HG03520 (cell line): Measurements from ENCODE around the gene NMT1.
A peak's percentile ranks its signal among the peaks of the same experiment; 100 is the strongest.

Experiments
- ATAC-seq: cut with Tn5 transposase; IDR thresholded peaks from one replicate; pipeline ENCODE4 v1.9.1; 2021; ENCODE audit warnings: mild to moderate bottlenecking, moderate library complexity; ENCODE audit not compliant: unreplicated experiment

NMT1 gene

GRCh38 chr17:45132572-45133463, 71.7 kb downstream of the NMT1 start:
- ATAC-seq, result no peak

GRCh38 chr17:45135192-45135977, 74.3 kb downstream of the NMT1 start, which contains the start of gene ACBD4:
Gene ACBD4, plus strand, starts transcription at chr17:45135687. Its CDS starts 458 bp downstream, at chr17:45136145.
- ATAC-seq, result peak; percentile 80

- ATAC-seq, result no peak
Observed at GRCh38 chr17:45135978-45136791, 75.1 kb downstream of the NMT1 start.

GRCh38 chr17:45136846-45137560, 75.9 kb downstream of the NMT1 start:
- ATAC-seq, result no peak

DNA sequence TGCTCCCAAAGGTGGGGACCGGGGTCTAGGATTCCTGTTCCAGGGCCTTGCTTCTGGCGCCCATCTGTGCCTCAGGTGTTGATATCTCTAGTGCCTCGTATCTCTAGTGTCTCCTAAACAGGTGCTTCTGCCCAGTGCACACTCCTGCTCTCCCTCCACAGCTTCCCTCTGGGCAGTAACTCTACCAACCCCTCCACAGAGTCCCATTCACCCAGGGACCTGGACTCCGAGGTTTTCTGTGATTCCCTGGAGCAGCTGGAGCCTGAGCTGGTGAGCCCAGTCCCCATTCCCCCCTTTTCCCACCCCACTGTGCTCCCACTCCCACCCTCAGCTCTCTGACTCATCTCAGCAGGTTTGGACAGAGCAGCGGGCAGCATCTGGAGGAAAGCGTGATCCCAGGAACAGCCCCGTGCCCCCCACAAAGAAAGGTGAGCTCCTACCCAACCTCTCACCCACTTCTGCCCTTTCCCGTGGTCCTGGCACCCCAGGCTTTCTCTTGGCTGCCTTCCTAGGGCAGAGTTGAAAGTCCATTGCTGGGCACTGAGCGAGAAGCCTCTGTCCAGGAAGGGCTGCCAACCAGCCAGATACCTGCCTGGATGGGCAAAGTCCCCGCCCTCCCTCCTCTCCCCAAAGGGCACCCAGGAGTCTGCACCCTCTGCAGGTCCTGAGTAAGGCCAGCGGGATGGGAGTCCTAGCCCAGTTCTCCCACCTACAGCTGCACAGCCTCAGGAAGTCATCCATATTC, 76.6 kb downstream of the NMT1 start:
- no peak for ATAC-seq

- ATAC-seq, result no peak
Observed at GRCh38 chr17:45138911-45139532, 77.9 kb downstream of the NMT1 start.

DNA sequence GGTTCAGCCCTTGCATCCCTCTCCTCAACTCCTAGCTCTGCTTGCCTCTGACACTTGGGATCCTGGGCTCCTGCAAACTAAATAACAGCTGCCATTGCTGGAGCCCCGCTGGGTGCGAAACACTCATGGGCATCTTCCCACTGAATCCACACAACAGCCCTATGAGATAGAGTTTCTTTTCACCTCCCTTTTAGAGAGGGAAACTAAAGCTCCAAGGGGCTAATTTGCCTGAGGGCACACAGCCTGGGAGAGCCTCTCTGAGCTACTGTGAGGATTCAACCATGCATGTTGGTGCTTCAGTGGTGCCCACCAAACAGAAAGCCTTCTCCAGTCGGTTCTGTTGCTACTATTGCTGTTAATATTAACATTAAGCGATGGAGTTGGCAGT, 78.4 kb downstream of the NMT1 start:
- ATAC-seq, result no peak

DNA sequence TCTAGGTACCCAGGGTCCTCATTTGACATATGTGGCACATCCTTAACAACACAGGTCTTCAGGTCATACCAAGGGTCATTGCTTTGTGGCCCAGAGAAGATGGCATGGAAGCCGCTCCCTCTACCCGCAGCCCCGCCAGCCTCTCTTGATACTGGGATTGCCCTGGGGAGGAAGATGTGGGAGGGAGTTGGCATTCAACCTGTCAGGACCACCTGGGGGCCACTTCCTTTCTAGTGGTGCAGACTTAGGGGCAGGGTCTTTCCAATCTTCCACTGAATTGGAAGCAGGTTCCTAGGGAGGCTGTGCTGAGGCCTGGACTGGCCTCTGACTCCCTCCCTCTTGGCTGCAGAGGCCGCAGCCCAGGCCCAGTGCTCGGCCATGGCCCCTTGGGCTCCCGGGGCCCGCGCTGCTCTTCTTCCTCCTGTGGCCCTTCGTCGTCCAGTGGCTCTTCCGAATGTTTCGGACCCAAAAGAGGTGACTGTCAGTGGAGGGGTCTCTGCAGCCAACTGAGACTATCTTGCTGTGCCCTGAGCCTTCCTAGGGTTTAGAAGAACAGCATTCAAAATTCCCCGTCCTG, 82.1 kb downstream of the NMT1 start:
- ATAC-seq, result no peak

GRCh38 chr17:45143767-45144198, 82.7 kb downstream of the NMT1 start:
- ATAC-seq, result no peak

DNA sequence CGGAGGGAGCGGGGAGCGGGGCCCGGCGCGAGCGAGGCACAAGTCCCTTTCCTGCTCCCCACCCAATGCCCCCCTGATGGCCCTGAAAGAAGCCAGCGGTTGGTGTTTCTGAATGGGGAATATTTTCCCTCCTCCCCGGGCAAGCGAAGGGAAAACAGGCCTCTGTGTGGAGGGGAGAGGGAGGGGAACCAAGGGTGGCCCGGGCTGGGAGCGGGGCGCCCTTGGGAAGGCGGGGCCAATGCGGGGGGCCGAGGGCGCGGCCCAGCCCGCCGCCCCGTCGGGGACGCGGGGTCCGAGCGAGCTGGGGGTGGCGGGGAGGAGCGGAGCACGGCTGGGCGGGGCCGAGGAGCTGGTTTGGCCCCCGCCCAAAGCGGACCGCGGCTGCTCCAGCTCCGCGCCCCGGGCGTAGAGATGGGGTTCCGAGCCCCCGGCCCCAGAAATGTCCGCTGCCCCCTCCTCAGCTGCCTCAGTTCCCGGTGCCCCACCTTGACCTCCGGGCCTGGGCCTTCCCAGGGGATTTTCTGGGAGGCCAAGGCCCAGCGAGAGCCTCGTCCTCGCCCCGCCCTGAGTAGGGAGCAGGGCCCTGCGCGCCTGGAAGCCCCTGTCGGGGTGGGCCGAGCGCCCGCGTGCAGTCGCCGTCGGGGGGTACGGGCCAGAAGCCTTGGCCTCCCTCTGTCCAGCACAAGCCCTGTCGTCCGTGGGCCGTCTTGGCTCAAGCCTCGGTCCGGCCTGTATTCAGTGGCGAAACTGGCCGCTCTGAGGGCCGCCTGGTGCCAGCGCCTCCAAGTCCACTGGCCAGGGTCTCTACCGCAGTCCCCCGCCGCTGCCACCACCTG, 83.3 kb downstream of the NMT1 start:
- no peak for ATAC-seq

- no peak for ATAC-seq
Observed at GRCh38 chr17:45145035-45145389, 83.9 kb downstream of the NMT1 start.

GRCh38 chr17:45146166-45146565, 85.0 kb downstream of the NMT1 start:
- ATAC-seq, result no peak

DNA sequence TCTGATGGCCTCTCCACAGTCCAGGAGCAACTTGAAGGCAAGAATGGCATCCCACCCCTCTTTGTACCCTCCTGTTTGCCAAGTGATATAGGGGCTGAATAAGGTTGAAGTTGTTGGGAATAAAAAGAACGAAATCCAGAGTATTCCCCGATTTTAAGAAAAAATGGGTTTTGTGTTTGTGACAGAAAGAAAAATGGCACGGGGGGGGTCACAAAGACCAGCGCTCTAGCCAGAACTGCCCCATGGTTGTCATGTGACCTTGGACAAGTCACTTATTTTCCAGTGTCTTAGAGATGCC, 85.4 kb downstream of the NMT1 start:
- no peak for ATAC-seq

DNA sequence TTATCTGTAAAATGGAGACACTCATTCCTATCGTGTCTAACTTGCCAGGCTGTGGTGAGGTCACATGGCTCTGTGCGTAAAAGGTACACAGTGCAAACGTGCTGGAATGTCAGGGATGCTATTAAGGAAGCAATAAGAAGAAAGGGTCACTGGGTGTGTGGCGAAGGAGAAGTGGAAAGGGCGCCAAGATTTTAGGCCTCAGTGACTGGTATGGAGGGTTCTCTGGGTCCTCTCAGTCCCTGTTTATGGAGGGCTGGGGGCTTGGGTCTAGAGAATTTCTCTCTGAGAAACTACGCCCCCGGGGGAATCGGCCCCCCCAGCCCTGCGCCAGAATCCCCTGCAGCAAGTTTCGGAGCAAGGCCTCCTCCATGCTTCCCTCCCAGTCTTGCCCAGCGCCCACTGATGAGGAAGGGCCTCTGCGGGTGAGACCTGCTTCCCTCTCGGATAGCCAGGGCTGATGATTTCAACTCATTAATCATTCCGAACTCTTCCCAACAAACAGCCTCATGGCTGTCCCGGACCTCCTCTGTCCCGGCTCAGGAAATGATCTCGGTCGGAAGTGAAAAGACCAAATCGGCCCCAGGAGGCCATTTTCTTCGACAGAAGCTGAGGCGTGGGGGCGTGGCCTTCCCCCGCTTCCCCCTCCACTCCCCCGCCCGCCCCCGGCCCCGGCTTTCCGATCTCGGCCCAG, 85.9 kb downstream of the NMT1 start:
- no peak for ATAC-seq

GRCh38 chr17:45147581-45148182, 86.6 kb downstream of the NMT1 start:
- ATAC-seq, result no peak

- peak; percentile 63 for ATAC-seq
Observed at GRCh38 chr17:45148183-45149036, 87.3 kb downstream of the NMT1 start, which contains the start of gene HEXIM1. Gene HEXIM1, plus strand, starts transcription at chr17:45148475. Its CDS starts 716 bp downstream, at chr17:45149191.
